HCT116 (cell line): ENCODE results near the gene RAB33B.

Experiments used
- CTCF ChIP-seq, 3 experiments: fragments of 200-600 bp in 1 of 3; sonication (generic) in 1 of 3; IDR thresholded peaks in 2 of 3; conservative IDR thresholded peaks in 1 of 3; 2 replicates each; pipeline ENCODE4 v1.5.1; 2012 to 2017; ENCODE audit warnings: low read depth in 2 of 3, low read length in 2 of 3, antibody characterized with exemption in 1 of 3, borderline replicate concordance in 1 of 3, control low read depth in 1 of 3, mild to moderate bottlenecking in 1 of 3, mixed read lengths in 1 of 3, mixed run types in 1 of 3, moderate library complexity in 1 of 3; ENCODE audit not compliant: insufficient read depth in 1 of 3
- JUND ChIP-seq: IDR thresholded peaks from 2 replicates; pipeline ENCODE4 v1.6.1; 2012
- POLR2A ChIP-seq: IDR thresholded peaks from 2 replicates; pipeline ENCODE4 v1.7.0; 2011; ENCODE audit warnings: borderline replicate concordance; ENCODE audit not compliant: insufficient read depth, insufficient read length; ENCODE audit errors: extremely low read depth
- POLR2AphosphoS5 ChIP-seq: IDR thresholded peaks from 2 replicates; pipeline ENCODE4 v1.6.1; 2011; ENCODE audit warnings: mild to moderate bottlenecking, low read depth, low read length, moderate library complexity
- RAD21 ChIP-seq: IDR thresholded peaks from 2 replicates; pipeline ENCODE4 v1.6.1; 2012; ENCODE audit warnings: low read depth, mild to moderate bottlenecking

- no peak for TF ChIP-seq RAD21
- no peak for TF ChIP-seq POLR2AphosphoS5
- TF ChIP-seq POLR2A: no peak
- no peak for TF ChIP-seq JUND
- no peak for TF ChIP-seq CTCF (IDR thresholded peaks at IDR 0.05 in 2 of 3, conservative IDR thresholded peaks at IDR 0.05 in 1 of 3; ENCODE audit: borderline replicate concordance in 1 of 3, insufficient read depth in 1 of 3, low read depth in 2 of 3, low read length in 2 of 3)
Measured at GRCh38 chr4:139506774-139507173, 52.9 kb downstream of the RAB33B start.
